ENCODE results near the gene EFCAB11. TPM values are rescaled to one million over a fixed set of nuclear protein-coding genes. Genes with fewer than 3 reads are reported as not detected.

The EFCAB11 gene
- polyA plus RNA-seq, 6 donors from 2014 or later = 3.7 to 13.1 (median 7.4) TPM

GRCh38 chr14:89912667-89913211, 41.8 kb downstream of the EFCAB11 start:
- DNase-seq (no peak), ATAC-seq (ENCODE audit: low read depth in 2 of 2) (no peak)
- peaks cover 0 to 4% (median 0%) of the 10 kb centered on the region in 3 donors for H3K4me1 Mint-ChIP-seq
- H3K36me3 Mint-ChIP-seq = no peaks in the 10 kb centered on the region
- H3K4me3 Mint-ChIP-seq = no peak overlapping the region
- no peak overlapping the region for H3K27ac Mint-ChIP-seq
- H3K9me3 Mint-ChIP-seq = no peaks in the 10 kb centered on the region
- peaks cover 0 to 4% (median 0%) of the 10 kb centered on the region in 3 donors for H3K27me3 Mint-ChIP-seq

GRCh38 chr14:89912221-89912620, 42.3 kb downstream of the EFCAB11 start:
- ATAC-seq (ENCODE audit: low read depth in 2 of 2) (no peak), DNase-seq (no peak)
- no peaks in the 10 kb centered on the region for H3K36me3 Mint-ChIP-seq
- H3K9me3 Mint-ChIP-seq = no peaks in the 10 kb centered on the region
- peaks cover 0 to 4% (median 0%) of the 10 kb centered on the region in 3 donors for H3K4me1 Mint-ChIP-seq
- no peak overlapping the region for H3K4me3 Mint-ChIP-seq
- H3K27me3 Mint-ChIP-seq = peaks cover 0 to 4% (median 0%) of the 10 kb centered on the region in 3 donors
- H3K27ac Mint-ChIP-seq = peak overlapping the region in 1 of 6 donors; percentile 53

- no peaks in the 10 kb centered on the region for H3K9me3 Mint-ChIP-seq
- peaks cover 0 to 4% (median 0%) of the 10 kb centered on the region in 3 donors for H3K27me3 Mint-ChIP-seq
- H3K4me3 Mint-ChIP-seq = no peak overlapping the region
- ATAC-seq (ENCODE audit: low read depth in 2 of 2) (no peak), DNase-seq (no peak)
- peaks cover 0 to 4% (median 0%) of the 10 kb centered on the region in 3 donors for H3K4me1 Mint-ChIP-seq
- no peaks in the 10 kb centered on the region for H3K36me3 Mint-ChIP-seq
- peak overlapping the region in 1 of 6 donors; percentile 63 for H3K27ac Mint-ChIP-seq
Observed at GRCh38 chr14:89911010-89911919, 43.3 kb downstream of the EFCAB11 start.

- peaks cover 0 to 4% (median 0%) of the 10 kb centered on the region in 3 donors for H3K27me3 Mint-ChIP-seq
Observed at GRCh38 chr14:89910691-89911009, 43.9 kb downstream of the EFCAB11 start.

GRCh38 chr14:89909586-89909985, 44.9 kb downstream of the EFCAB11 start:
- peaks cover 0 to 4% (median 0%) of the 10 kb centered on the region in 3 donors for H3K27me3 Mint-ChIP-seq
- no peaks in the 10 kb centered on the region for H3K36me3 Mint-ChIP-seq
- peaks cover 0 to 3% (median 0%) of the 10 kb centered on the region in 3 donors for H3K4me1 Mint-ChIP-seq
- no peak for DNase-seq
- no peaks in the 10 kb centered on the region for H3K9me3 Mint-ChIP-seq
- no peak overlapping the region for H3K4me3 Mint-ChIP-seq
- H3K27ac Mint-ChIP-seq = no peak overlapping the region
- ATAC-seq (ENCODE audit: low read depth in 2 of 2) = no peak

More at GRCh38 chr14:89910691-89911009, 43.9 kb downstream of the EFCAB11 start:
- H3K27ac Mint-ChIP-seq = no peak overlapping the region
- no peaks in the 10 kb centered on the region for H3K9me3 Mint-ChIP-seq
- H3K4me3 Mint-ChIP-seq = no peak overlapping the region
- peaks cover 0 to 4% (median 1%) of the 10 kb centered on the region in 3 donors for H3K4me1 Mint-ChIP-seq
- ATAC-seq (ENCODE audit: low read depth in 2 of 2) (no peak), DNase-seq (no peak)
- H3K36me3 Mint-ChIP-seq = no peaks in the 10 kb centered on the region

- Mint-ChIP-seq H3K27me3 (peaks cover 0 to 4% (median 0%) of the 10 kb centered on the region in 3 donors), H3K4me3 (no peak overlapping the region), H3K9me3 (no peaks in the 10 kb centered on the region), H3K36me3 (no peaks in the 10 kb centered on the region), H3K27ac (no peak overlapping the region), H3K4me1 (peaks cover 0 to 3% (median 0%) of the 10 kb centered on the region in 3 donors)
- no peak for DNase-seq
- ATAC-seq (ENCODE audit: low read depth in 2 of 2) = no peak
Observed at GRCh38 chr14:89908712-89909450, 45.6 kb downstream of the EFCAB11 start.

GRCh38 chr14:89907655-89908054, 46.9 kb downstream of the EFCAB11 start:
- Mint-ChIP-seq H3K4me1 (peaks cover 0 to 6% (median 0%) of the 10 kb centered on the region in 3 donors), H3K9me3 (no peaks in the 10 kb centered on the region), H3K27me3 (peaks cover 0 to 4% (median 0%) of the 10 kb centered on the region in 3 donors), H3K4me3 (no peak overlapping the region), H3K36me3 (no peaks in the 10 kb centered on the region), H3K27ac (no peak overlapping the region)
- ATAC-seq (ENCODE audit: low read depth in 2 of 2) = no peak
- DNase-seq = no peak

GRCh38 chr14:89906000-89906399, 48.5 kb downstream of the EFCAB11 start:
- Mint-ChIP-seq H3K27ac (no peak overlapping the region), H3K9me3 (no peaks in the 10 kb centered on the region), H3K27me3 (peaks cover 0 to under 1% (median 0%) of the 10 kb centered on the region in 3 donors), H3K4me1 (peaks cover 0 to 6% (median 0%) of the 10 kb centered on the region in 3 donors), H3K4me3 (no peak overlapping the region), H3K36me3 (no peaks in the 10 kb centered on the region)
- ATAC-seq (ENCODE audit: low read depth in 2 of 2) (no peak), DNase-seq (no peak)

- Mint-ChIP-seq H3K4me3 (no peak overlapping the region), H3K4me1 (peaks cover 0 to 10% (median 0%) of the 10 kb centered on the region in 3 donors), H3K36me3 (no peaks in the 10 kb centered on the region), H3K27me3 (no peaks in the 10 kb centered on the region), H3K27ac (peak overlapping the region in 1 of 6 donors; percentile 72), H3K9me3 (no peaks in the 10 kb centered on the region)
- no peak for ATAC-seq (ENCODE audit: low read depth in 2 of 2)
- no peak for DNase-seq
Observed at GRCh38 chr14:89903340-89903952, 51.1 kb downstream of the EFCAB11 start.

GRCh38 chr14:89902881-89903280, 51.6 kb downstream of the EFCAB11 start:
- H3K36me3 Mint-ChIP-seq = no peaks in the 10 kb centered on the region
- no peaks in the 10 kb centered on the region for H3K9me3 Mint-ChIP-seq
- peak overlapping the region in 1 of 6 donors; percentile 72 for H3K27ac Mint-ChIP-seq
- no peak for DNase-seq
- no peak overlapping the region for H3K4me3 Mint-ChIP-seq
- no peak for ATAC-seq (ENCODE audit: low read depth in 2 of 2)
- H3K4me1 Mint-ChIP-seq = peaks cover 0 to 10% (median 0%) of the 10 kb centered on the region in 3 donors
- no peaks in the 10 kb centered on the region for H3K27me3 Mint-ChIP-seq

- ATAC-seq (ENCODE audit: low read depth in 2 of 2) = no peak
- Mint-ChIP-seq H3K4me1 (peaks cover 0 to 10% (median 0%) of the 10 kb centered on the region in 3 donors), H3K36me3 (peaks cover 0 to 2% of the 10 kb centered on the region in 2 donors), H3K27ac (no peak overlapping the region), H3K9me3 (no peaks in the 10 kb centered on the region), H3K4me3 (no peak overlapping the region), H3K27me3 (no peaks in the 10 kb centered on the region)
- no peak for DNase-seq
Observed at GRCh38 chr14:89900802-89901201, 53.7 kb downstream of the EFCAB11 start.

- Mint-ChIP-seq H3K27ac (no peak overlapping the region), H3K27me3 (no peaks in the 10 kb centered on the region), H3K4me3 (no peak overlapping the region), H3K4me1 (peaks cover 0 to 7% (median 0%) of the 10 kb centered on the region in 3 donors), H3K36me3 (peaks cover 0 to 5% of the 10 kb centered on the region in 2 donors), H3K9me3 (no peaks in the 10 kb centered on the region)
- ATAC-seq (ENCODE audit: low read depth in 2 of 2) (no peak), DNase-seq (peak; percentile 13)
Observed at GRCh38 chr14:89899917-89900663, 54.4 kb downstream of the EFCAB11 start.

Data from naive B cell (primary cell).